Right kidney (tissue), 1 donor: ENCODE measurements around the gene DUSP22.

Experiments
- DNase-seq: peaks from one replicate; pipeline ENCODE4 v3.0.0-alpha.2; 2016

DUSP22 gene

DNA sequence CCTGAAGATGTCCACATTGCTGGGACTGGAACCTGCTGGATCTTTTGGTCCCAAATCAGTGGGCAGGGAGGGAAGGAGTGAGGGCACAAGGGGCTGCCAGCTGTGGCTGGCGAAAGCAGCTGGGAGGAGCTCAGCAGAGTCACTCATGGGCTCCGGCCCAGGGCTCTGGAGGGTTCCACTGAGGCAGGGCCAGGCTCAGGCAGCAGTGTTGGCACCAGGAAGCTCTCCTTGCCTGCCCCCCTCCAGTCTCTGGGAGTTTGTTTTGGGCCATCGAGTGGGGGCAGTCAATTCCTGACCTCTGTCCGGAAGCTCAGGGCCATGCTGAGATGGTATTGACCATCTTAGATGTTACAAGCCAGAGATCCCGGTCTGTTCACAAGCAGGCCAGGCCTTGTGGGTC is 60.2 kb downstream of the DUSP22 start:
- DNase-seq, result no peak

DNA sequence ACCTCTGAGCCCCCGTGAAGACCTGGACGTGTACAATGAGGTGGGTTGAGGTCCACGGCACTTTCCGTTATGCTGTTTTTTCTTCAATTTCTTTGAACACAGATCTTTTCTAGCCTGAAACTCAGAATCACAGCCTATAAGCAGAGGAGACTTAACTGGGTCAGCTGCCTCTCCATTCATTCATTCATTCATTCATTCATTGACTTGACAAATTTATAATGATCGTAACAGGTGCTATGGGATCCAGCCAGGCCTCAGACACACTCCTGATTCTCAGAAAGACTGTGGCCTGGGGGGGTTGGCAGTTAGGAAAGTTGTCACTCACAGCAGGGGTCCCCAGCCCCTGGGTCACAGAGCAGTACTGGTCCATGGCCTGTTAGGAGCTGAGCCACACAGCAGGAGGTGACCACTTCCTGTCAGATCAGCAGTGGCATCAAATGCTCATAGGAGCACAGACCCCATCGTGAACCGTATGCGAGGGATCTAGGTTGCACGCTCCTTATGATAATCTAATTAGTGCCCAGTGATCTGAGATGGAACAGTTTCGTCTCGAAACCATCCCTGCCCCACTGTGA is 60.7 kb downstream of the DUSP22 start:
- no peak for DNase-seq

DNA sequence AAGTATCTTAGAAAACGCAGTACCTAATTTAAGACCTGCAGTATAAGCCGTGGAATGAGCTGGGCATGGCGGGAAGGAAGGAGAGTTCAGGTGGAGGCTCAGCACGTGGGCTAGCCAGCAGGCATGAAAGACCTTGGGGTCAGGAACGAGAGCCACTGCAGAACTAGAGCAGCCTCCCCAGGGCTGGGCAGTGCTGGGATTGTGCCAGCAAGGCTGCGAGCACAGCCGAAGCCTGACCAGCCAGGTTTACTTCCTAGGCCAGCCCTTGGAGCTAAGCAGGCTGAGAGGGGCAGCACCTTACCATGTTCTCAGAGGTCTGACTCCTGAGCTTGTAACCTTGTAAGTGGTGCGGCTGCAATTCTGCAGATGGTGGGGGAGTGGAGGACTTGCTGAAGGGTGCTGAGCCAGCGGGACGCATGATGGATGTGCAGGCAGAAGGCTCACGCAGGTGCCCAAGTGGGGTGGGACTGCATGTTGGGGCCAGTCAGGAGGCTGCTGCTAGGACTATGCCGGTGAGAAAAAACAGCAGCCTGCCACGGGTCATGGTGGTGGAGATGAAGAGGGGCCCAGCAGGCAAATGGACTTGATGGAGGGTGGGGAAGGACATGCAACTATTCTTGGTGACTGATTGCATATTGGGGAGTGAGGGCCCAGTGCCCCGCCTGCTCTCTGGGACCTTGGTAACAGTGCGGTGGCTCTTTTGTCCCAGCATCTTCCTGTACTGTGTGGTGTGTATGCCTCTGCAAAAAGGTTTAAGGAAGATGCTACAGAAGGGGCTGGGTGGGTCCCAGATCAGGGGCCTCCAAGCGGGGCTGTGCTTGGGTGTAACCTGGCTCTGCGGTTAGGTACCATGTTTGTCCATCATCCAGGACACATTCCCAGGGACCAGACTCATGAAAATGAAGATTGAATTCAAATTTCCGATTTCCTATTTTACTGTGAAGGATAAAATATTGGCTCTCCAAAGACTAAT is 61.6 kb downstream of the DUSP22 start:
- DNase-seq, result no peak

DNA sequence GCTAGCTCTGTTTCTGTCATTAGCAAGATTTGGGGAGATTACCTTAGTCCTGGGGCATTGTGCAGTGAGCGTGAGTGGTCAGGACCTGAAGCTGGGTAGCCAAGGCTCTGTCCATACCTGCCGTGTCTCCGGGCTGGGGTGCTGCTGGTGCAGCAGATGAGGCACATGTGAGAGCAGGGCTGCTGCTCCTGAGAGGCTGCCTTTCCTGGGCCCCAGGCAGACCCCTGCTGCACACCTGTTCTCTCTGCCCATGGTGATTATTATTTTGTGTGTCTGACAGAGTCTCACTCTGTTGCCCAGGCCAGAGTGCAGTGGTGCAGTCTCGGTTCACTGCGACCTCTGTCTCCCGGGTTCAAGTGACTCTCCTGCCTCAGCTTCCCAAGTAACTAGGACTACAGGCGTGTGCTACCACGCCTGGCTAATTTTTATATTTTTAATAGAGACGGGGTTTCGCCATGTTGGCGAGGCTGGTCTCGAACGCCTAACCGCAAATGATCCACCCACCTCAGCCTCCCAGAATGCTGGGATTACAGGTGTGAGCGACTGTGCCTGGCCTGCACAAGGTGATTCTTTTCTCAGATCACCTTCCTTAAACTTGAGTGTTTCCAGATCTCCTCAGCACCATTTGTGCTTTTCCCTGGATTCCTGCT is 62.5 kb downstream of the DUSP22 start:
- DNase-seq, result no peak

DNA sequence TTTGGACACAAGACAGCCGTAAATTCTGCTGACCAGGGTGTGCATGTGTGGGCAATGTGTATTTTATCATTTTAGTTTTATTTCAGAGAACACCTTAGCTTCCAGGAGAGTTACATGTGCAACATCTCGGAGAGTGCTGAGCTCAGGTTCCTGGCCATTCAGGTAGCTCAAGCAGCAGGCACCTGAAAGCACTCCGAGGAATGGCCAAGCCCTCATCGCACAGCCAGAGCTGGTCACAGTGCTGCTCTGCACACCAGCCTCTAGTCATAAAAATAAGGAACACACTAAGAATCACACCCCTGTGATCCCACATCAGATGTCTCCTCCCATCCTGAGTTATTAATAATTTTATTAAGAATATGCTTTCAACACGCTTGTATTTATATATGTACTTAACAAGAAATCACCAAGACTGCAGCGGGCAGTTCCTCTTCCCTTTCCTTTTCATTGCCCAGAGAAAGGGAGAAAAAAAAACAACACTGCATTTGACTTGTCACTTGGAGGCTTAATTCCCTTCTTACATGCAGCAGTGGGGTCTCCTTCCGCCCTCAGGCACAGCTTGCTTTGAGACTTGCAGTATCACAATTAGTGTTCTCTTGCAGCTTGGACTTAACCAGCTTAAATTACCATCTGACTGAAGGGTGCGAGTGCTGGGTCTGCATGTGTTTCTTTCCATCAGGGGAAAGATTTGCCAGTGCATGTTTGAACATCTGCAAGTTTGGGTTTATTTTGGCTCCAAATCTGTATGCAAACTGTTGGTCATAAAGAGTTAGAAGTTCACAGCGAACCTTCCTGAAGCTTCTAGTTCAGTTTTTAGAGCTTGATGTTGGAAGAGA is 63.3 kb downstream of the DUSP22 start:
- no peak for DNase-seq

DNA sequence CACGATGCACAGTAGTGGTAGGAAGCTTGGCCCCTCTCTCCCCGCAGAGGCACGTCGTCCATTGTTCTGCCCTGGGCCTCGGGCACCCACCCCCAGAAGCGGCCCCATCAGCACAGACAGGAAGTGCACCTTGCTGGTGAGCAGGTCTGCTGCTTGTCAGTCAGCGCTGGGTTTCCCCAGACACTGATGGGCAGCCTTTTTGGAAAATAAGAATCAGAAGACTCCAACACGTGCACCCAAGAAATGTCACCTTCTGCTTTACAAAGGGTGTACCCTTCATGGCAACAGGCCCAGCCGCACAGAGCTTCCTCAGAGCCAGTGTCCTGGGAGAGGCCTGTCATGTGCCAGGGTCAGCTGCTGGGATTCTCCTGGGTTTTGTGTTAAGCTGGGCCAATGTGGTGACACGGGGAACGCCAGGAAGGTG is 64.6 kb downstream of the DUSP22 start:
- no peak for DNase-seq

DNA sequence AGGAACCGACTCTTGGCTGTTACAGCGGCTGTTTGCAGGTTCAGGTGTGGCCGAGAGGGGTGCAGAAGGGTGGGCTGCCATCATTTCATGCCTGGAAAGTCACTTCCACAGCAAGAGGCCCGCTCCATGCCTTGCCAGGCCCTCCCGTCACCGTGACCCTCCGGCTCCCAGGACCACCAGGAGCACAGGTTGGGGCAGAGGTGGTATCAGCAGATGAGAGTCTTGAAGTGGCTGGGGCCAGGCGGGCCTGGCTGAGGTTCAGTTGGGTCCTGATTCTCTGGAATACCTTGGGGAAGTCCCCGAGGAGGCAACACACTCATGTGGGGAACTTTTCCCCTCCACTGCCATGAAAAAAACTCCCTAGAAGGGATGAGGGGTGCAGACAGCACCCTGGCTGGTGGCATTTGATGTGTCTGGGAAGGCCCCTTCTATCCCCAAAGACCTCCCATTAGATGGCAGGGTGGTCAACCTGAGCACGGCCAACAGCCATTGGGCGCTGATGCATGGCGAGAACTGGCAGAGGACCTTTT is 65.0 kb downstream of the DUSP22 start:
- no peak for DNase-seq

DNA sequence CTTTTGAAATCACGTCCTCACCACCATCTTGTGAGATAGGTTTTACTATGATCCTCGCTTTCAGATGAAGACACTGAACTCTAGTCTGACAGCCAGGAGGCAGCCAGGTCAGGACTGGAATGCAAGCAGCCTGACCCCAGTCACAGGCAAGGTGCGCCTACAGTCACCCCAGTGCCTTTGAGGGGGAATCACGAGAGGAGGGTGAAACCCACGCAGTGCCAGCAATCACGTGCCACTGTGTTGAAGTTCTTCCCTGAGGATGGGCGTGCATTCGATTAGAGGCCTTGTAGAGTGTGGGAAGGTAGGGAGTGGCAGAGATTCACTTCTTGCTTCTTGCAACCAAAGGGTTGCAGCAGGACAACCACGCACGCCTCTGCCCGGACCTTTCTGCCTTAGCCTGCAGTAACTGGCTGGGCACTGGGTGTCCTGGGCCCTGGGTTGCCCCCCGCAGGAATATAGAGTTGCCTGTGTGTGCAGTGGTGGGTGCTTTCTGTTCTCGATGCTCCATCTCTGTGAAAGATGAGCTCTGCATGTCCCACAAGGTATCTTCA is 65.6 kb downstream of the DUSP22 start:
- no peak for DNase-seq

DNA sequence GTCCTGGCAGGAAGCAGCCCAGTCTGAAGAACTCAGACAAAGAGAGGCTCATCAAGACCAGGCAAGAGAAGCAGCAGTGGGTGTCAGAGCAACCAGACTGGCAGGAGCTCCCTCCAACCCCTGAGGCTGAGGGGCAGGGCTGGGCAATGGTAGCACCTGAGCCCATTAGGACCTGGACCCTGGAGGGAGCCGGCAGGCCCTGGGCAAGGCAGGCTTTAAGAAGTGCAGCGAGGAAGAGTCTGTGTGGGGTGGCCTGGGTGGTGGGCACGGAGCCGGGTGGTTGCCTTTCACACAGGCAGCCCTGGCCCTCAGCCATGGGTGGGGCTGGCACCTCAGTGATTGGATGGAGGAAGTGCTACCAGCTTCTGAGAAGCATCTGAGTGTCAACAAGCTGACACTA is 66.1 kb downstream of the DUSP22 start:
- DNase-seq, result no peak

DNA sequence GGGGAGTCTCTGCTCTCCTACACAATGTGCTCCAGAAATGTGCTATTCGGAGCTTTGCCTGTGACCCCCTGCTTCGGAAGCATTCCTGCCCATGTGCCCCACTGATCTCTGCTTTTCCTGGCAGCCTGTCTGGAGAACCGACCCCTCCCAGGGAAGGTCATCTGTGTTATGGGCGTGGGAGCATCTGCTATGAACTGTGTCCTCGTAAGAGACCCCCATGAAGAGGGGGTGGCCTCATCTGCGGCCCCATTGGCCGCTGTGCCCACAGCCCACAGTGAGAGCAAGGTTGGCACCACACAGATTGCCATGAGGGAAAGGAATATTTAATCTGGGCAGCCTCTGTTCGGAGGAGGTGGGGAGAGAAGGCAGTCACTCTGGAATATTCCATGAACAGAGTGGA is 66.6 kb downstream of the DUSP22 start:
- DNase-seq, result no peak

DNA sequence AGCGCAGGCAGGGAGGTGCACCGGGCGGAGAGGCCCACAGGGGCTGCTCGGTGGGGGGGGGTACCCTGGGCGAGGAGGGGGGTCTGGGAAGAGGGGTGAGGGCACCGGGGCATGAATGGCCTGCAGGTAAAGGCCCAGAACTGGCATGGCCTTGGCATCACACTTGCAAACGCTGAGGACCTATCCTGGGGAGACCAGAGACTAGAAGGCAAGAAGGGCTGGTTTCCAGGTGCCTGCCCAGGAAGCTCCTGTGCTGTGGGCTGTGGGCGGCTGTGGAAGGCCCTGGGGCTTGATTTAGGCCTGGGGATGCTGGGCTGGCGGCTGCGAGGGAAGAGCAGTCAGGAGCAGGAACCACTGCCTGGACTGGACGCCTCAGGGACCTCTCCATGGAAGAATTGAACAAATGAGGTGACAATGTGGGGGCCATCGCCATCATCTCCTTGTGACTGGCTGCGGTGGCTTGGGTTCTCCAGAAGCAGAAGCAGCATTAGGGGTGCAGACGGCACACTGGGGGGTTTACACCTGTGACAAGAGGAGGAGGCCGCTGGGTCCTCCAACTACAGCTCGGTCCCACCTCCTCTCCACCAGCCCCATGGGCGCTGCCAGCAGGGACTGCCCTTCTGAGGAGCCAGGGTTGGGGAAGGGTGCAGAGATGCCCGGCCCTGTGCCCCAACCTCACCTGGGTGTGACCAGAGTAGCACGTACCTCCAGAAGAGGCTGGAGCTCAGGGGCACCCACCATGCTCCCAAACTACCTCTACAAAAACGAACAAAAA is 67.2 kb downstream of the DUSP22 start:
- DNase-seq, result no peak

DNA sequence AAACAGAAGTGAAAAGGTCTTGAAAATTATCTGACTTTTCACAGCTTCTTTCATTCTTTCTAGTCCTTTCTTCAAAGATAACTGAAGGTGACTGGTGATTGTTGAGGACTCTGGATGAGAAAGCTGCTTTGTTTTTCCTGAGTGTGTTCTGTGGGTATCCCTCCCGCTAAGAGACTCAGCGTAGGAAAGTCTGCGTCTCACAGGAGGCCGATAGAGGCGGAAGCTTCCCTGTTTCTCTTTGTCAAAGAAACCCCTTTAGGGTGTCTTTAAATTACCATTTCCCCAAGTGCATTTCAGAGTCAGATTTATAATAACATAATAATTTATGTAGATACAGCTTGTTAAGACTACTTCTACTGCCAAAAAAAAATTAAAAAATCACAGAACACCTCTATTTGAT is 68.1 kb downstream of the DUSP22 start:
- no peak for DNase-seq

DNA sequence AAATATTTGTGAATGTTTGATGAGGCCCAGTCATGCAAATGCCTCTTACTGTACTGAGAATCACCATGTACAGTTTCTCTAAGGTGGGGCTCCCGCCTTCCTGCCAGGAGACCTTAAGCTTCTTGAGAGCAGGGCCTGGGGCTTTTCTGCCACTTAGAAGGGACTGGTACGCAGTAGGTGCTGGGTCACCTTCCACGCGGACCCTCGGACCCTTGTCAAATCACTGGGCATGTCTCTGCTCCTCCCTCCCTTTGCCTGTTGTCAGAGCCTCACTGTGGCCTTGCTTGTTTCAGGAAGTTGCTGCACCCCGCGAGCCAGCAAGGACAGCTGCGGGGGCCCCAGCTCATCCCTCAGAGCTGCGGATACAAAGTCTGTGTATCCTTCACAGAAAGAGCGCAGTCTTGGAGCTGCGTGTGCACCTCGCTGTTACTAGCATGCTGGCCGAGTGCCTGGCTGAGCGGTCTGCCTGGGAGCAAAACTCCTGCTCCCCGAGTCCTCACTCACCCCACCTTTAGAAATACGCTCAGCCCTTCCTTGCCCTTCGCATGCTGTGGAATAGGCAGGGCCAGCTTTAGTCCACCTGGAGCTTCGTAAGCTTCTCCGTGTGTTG is 68.6 kb downstream of the DUSP22 start:
- DNase-seq, result no peak

DNA sequence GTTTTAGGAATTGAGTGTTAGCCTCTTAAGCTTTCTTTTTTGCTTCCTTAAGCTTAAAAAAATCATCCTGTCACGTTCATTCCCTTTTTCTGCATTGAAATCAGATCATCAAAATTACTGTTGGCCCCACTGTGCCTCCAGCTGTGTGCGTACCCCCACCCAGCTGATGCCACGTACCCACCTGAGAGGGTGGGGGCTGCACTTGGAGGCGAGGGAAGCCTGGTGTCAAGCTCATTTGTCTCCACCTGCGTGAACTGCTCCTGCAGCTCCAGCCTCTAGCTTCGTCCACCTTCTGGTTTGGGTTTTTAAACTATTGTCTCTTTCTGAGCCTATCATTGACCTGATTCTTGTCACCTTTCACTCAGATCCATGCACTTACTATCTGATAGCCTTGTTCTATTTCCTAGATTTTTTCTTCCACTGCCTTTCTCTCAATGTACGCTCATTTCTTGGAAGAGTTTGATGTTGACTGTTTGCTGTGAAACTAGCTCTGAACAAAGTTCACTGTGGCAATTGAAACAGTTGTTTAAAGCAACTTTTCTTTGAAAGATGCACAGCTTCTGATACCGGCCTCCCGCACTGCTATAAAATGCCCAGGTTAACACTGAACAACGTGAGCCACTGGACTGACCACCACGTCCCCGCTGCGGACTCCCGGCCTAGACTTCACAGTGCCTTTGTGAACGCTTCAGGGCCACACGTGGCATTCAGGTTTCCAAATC is 69.3 kb downstream of the DUSP22 start:
- no peak for DNase-seq

DNA sequence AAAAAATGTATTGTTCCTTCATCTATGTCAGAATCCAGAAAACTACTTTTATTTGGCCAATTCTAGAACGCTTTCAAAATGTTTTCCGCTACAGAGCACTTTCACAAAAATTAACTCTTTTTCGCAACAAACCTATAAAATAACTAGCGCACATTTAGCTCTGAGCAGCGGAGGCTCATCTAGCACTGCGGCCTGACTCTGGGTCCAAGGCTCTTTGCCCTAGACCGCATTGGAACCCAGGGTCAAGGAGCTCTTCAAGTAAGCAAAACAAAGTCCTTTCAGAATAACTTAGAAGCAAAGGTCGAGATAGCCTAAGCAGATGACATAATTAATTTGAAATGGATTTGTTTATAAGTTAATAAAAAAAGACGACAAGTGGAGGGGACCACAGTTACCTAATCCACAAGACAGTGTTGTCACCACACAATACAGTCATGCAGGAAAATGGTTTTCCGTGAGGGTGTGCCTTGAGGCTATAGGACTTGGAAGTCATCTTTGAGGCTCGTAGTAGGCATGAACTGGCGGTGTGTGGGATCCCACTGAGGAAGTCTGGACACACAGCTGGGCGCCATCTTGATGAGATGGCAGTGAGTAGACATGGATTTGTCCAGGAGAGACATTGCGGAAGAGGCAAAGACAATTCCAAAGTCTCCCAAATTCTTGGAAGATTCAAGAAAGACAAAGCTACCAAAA is 70.1 kb downstream of the DUSP22 start:
- DNase-seq, result no peak

DNA sequence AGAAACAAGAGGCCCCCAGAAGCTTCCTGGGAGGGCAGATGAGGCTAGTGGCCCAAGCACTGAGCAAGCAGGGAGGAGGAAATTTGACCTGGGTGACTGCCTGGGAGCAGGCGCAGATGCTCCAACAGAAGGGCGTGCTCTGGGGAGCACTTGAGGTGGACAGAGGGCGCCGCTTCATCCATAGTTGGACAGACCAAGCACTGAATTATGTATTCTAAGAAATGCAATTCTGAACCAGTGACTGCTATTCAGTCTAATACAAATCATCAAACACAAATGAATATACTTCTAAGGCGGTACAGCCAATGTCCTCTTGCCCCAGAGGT is 70.6 kb downstream of the DUSP22 start:
- DNase-seq, result no peak

DNA sequence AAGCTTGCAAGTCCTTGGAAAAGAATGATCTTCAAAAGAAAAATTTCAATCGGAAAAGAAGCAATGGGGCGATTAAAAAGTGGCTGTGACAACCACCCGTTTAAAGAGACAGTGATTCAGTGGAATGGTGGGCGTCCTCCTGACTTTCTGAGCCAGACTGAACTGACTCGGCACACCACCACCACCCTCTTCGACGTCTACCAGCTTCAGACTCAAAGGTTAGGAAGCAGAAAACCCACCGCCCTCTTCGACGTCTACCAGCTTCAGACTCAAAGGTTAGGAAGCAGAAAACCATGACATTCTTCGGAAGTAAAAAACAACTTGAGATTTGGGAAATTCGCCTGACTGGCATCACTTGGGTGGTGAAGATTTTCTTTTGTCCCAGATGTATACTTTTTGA is 71.0 kb downstream of the DUSP22 start:
- no peak for DNase-seq

DNA sequence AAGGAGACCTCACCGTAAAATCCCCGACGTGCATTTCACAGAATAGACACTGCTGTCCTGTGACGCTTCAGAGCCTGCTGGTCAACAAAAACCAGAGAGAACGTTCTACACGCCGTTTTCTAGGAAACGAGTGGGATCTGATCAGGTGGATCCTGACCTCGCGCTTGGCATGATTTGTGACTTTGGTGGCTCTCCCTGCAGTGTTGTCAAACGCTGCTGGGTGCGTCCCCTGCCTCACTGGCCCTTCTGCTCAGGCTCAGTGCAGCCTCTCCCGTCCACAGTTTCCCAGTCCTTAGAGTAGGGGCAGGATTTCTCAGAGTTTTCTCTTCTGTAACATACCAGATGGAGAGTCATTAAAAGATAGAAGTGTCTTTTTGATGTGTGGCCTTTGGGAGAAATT is 71.6 kb downstream of the DUSP22 start:
- DNase-seq, result no peak
